Parathyroid adenoma (tissue), 2 donors: Measurements from ENCODE around the gene NREP.

ENCODE experiments used
- H2AFZ ChIP-seq: fragments of 300-600 bp; sonication (generic); one replicate; pipeline ENCODE4 v1.7.0; 2017; ENCODE audit warnings: antibody characterized with exemption, mild to moderate bottlenecking
- H3K27ac ChIP-seq: fragments of 300-600 bp; sonication (generic); one replicate; pipeline ENCODE4 v1.7.0; 2017
- H3K27me3 ChIP-seq: fragments of 300-600 bp; sonication (generic); one replicate; pipeline ENCODE4 v1.7.0; 2017; ENCODE audit warnings: low read length; ENCODE audit not compliant: control insufficient read depth, insufficient read depth
- H3K36me3 ChIP-seq: fragments of 300-600 bp; sonication (generic); one replicate; pipeline ENCODE4 v1.7.0; 2017; ENCODE audit warnings: low read length; ENCODE audit not compliant: control insufficient read depth, insufficient read depth
- H3K4me1 ChIP-seq: fragments of 300-600 bp; sonication (generic); one replicate; pipeline ENCODE4 v1.7.0; 2017; ENCODE audit warnings: control low read depth
- H3K4me2 ChIP-seq: fragments of 300-600 bp; sonication (generic); one replicate; pipeline ENCODE4 v1.7.0; 2017; ENCODE audit warnings: low read length
- H3K4me3 ChIP-seq: fragments of 300-600 bp; sonication (generic); one replicate; pipeline ENCODE4 v1.7.0; 2017; ENCODE audit warnings: low read depth, low read length
- H3K79me2 ChIP-seq: fragments of 300-600 bp; sonication (generic); one replicate; pipeline ENCODE4 v1.7.0; 2017; ENCODE audit warnings: control low read depth
- H3K9ac ChIP-seq: fragments of 300-600 bp; sonication (generic); one replicate; pipeline ENCODE4 v1.7.0; 2017; ENCODE audit warnings: mild to moderate bottlenecking
- H3K9me3 ChIP-seq: fragments of 300-600 bp; sonication (generic); one replicate; pipeline ENCODE4 v1.7.0; 2017; ENCODE audit warnings: low read length; ENCODE audit not compliant: control insufficient read depth
- CTCF ChIP-seq: fragments of 300-600 bp; sonication (generic); IDR thresholded peaks from one replicate; pipeline ENCODE4 v1.7.0; 2017; ENCODE audit warnings: antibody characterized with exemption, mild to moderate bottlenecking
- donor health status: primary hyperparathyroidism.

The NREP gene

GRCh38 chr5:111783537-111783936 lies 26.5 kb upstream of the NREP start:
- Histone ChIP-seq H3K4me3 (no peak overlapping the region), H2AFZ (no peak overlapping the region), H3K4me2 (no peak overlapping the region), H3K4me1 (no peaks in the 10 kb centered on the region), H3K36me3 (no peaks in the 10 kb centered on the region), H3K9ac (no peak overlapping the region), H3K27ac (no peak overlapping the region), H3K79me2 (no peaks in the 10 kb centered on the region), H3K27me3 (no peaks in the 10 kb centered on the region), H3K9me3 (no peaks in the 10 kb centered on the region)
- TF ChIP-seq CTCF, result no peak

GRCh38 chr5:111782216-111782615 lies 25.2 kb upstream of the NREP start:
- H3K9ac ChIP-seq, result no peak overlapping the region
- no peaks in the 10 kb centered on the region for H3K36me3 ChIP-seq
- no peak for TF ChIP-seq CTCF
- H3K4me3 ChIP-seq, result no peak overlapping the region
- no peak overlapping the region for H2AFZ ChIP-seq
- no peaks in the 10 kb centered on the region for H3K27me3 ChIP-seq
- no peak overlapping the region for H3K27ac ChIP-seq
- H3K9me3 ChIP-seq, result no peaks in the 10 kb centered on the region
- no peaks in the 10 kb centered on the region for H3K4me1 ChIP-seq
- no peak overlapping the region for H3K4me2 ChIP-seq
- no peaks in the 10 kb centered on the region for H3K79me2 ChIP-seq

- Histone ChIP-seq H2AFZ (no peak overlapping the region), H3K79me2 (no peaks in the 10 kb centered on the region), H3K36me3 (no peaks in the 10 kb centered on the region), H3K4me1 (no peaks in the 10 kb centered on the region), H3K4me3 (no peak overlapping the region), H3K27me3 (no peaks in the 10 kb centered on the region), H3K4me2 (no peak overlapping the region), H3K9ac (no peak overlapping the region), H3K27ac (no peak overlapping the region), H3K9me3 (no peaks in the 10 kb centered on the region)
- TF ChIP-seq CTCF, result no peak
Measured at GRCh38 chr5:111781200-111781599, 24.2 kb upstream of the NREP start.

- no peaks in the 10 kb centered on the region for H3K9me3 ChIP-seq
- no peaks in the 10 kb centered on the region for H3K79me2 ChIP-seq
- H3K36me3 ChIP-seq, result no peaks in the 10 kb centered on the region
- H3K27ac ChIP-seq, result no peak overlapping the region
- no peak overlapping the region for H2AFZ ChIP-seq
- no peak overlapping the region for H3K4me3 ChIP-seq
- no peak overlapping the region for H3K9ac ChIP-seq
- no peaks in the 10 kb centered on the region for H3K4me1 ChIP-seq
- H3K27me3 ChIP-seq, result no peaks in the 10 kb centered on the region
- no peak for TF ChIP-seq CTCF
- H3K4me2 ChIP-seq, result no peak overlapping the region
Measured at GRCh38 chr5:111779922-111780292, 22.9 kb upstream of the NREP start.

GRCh38 chr5:111779260-111779921 lies 22.4 kb upstream of the NREP start:
- Histone ChIP-seq H2AFZ (no peak overlapping the region), H3K27ac (no peak overlapping the region), H3K4me2 (no peak overlapping the region), H3K9me3 (no peaks in the 10 kb centered on the region), H3K36me3 (no peaks in the 10 kb centered on the region), H3K27me3 (no peaks in the 10 kb centered on the region), H3K79me2 (no peaks in the 10 kb centered on the region), H3K4me1 (no peaks in the 10 kb centered on the region), H3K4me3 (no peak overlapping the region), H3K9ac (no peak overlapping the region)
- TF ChIP-seq CTCF, result no peak
